ENCODE measurements around the gene RCHY1.

DNA sequence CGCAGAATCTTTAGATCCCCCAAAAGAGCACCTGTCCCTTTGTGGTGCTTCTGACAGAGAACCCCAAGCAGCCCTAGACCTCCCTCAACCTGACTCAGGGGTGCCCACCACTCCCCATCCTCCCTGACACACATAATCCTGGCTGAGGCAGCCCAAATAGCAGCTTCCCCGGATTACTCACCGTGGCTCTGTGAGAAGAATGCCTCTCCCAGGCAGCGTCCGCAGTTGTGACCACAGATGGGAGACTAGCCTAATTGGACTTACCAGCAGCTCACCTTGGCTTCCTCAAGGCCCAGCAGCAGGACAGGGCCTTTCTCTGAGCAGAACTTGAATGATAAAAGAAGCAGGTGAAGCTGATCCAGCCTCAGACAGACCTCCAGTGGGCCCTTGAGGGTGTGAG, 31.3 kb upstream of the RCHY1 start:
- TF ChIP-seq CREB1 (IDR thresholded peaks at IDR 0.05; ENCODE audit: low read depth): no peak
- TF ChIP-seq RAD21 (IDR thresholded peaks at IDR 0.05; ENCODE audit: low read depth): no peak
- TF ChIP-seq EGR1 (IDR thresholded peaks at IDR 0.05): no peak
- TF ChIP-seq NFIC (IDR thresholded peaks at IDR 0.05): no peak
- no peak for TF ChIP-seq TEAD4 (IDR thresholded peaks at IDR 0.05)
- TF ChIP-seq, protein P1, sequence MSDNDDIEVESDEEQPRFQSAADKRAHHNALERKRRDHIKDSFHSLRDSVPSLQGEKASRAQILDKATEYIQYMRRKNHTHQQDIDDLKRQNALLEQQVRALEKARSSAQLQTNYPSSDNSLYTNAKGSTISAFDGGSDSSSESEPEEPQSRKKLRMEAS (IDR thresholded peaks at IDR 0.05): no peak
- TF ChIP-seq EP300 (IDR thresholded peaks at IDR 0.05; ENCODE audit: borderline replicate concordance): no peak
- TF ChIP-seq, protein P2, sequence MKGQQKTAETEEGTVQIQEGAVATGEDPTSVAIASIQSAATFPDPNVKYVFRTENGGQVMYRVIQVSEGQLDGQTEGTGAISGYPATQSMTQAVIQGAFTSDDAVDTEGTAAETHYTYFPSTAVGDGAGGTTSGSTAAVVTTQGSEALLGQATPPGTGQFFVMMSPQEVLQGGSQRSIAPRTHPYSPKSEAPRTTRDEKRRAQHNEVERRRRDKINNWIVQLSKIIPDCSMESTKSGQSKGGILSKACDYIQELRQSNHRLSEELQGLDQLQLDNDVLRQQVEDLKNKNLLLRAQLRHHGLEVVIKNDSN (IDR thresholded peaks at IDR 0.05): no peak
- TF ChIP-seq, protein P3, sequence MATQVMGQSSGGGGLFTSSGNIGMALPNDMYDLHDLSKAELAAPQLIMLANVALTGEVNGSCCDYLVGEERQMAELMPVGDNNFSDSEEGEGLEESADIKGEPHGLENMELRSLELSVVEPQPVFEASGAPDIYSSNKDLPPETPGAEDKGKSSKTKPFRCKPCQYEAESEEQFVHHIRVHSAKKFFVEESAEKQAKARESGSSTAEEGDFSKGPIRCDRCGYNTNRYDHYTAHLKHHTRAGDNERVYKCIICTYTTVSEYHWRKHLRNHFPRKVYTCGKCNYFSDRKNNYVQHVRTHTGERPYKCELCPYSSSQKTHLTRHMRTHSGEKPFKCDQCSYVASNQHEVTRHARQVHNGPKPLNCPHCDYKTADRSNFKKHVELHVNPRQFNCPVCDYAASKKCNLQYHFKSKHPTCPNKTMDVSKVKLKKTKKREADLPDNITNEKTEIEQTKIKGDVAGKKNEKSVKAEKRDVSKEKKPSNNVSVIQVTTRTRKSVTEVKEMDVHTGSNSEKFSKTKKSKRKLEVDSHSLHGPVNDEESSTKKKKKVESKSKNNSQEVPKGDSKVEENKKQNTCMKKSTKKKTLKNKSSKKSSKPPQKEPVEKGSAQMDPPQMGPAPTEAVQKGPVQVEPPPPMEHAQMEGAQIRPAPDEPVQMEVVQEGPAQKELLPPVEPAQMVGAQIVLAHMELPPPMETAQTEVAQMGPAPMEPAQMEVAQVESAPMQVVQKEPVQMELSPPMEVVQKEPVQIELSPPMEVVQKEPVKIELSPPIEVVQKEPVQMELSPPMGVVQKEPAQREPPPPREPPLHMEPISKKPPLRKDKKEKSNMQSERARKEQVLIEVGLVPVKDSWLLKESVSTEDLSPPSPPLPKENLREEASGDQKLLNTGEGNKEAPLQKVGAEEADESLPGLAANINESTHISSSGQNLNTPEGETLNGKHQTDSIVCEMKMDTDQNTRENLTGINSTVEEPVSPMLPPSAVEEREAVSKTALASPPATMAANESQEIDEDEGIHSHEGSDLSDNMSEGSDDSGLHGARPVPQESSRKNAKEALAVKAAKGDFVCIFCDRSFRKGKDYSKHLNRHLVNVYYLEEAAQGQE (IDR thresholded peaks at IDR 0.05; ENCODE audit: low read depth): no peak
- no peak for TF ChIP-seq TCF12 (IDR thresholded peaks at IDR 0.05; ENCODE audit: low read depth)
- TF ChIP-seq TAF1 (IDR thresholded peaks at IDR 0.05; ENCODE audit: low read depth): no peak
- no peak for TF ChIP-seq YY1 (IDR thresholded peaks at IDR 0.05; ENCODE audit: low read depth)
- no peak for TF ChIP-seq FOXM1 (IDR thresholded peaks at IDR 0.05; ENCODE audit: borderline replicate concordance, low read depth)
- no peak for TF ChIP-seq CEBPB (IDR thresholded peaks at IDR 0.05)

Data from Ishikawa (cell line).